DND-41 (cell line): ENCODE measurements around the gene MFAP2.

Experiments
- ATAC-seq: fragments of 200-7000 bp; cut with Tn5 transposase; 3 replicates; pipeline ENCODE4 v1.9.1; 2021; ENCODE audit warnings: low read depth; ENCODE audit not compliant: insufficient read depth
- DNase-seq: peaks from one replicate; pipeline ENCODE4 v3.0.0-alpha.2; 2020
- H2AFZ ChIP-seq: 2 replicates; pipeline ENCODE4 v1.6.0; 2012; ENCODE audit warnings: low read depth, low read length
- H3K27ac ChIP-seq: 2 replicates; pipeline ENCODE4 v1.5.1; 2012; ENCODE audit warnings: low read length, inconsistent platforms
- H3K27me3 ChIP-seq: fragments of 200-600 bp; sonication (generic); 2 replicates; pipeline ENCODE4 v1.6.0; 2012; ENCODE audit warnings: low read length, mild to moderate bottlenecking, inconsistent platforms; ENCODE audit not compliant: insufficient read depth, poor library complexity
- H3K36me3 ChIP-seq: 2 replicates; pipeline ENCODE4 v1.5.1; 2012; ENCODE audit warnings: low read length, inconsistent platforms; ENCODE audit not compliant: insufficient read depth
- H3K4me1 ChIP-seq: 2 replicates; pipeline ENCODE4 v1.5.1; 2012; ENCODE audit warnings: mild to moderate bottlenecking, low read length; ENCODE audit not compliant: insufficient read depth
- H3K4me2 ChIP-seq: 2 replicates; pipeline ENCODE4 v1.6.0; 2012; ENCODE audit warnings: mild to moderate bottlenecking, moderate library complexity, low read length, inconsistent platforms; ENCODE audit not compliant: insufficient read depth
- H3K4me3 ChIP-seq, 2 experiments: fragments of 200-600 bp in 1 of 2; shearing (Covaris generic) in 1 of 2; 2 replicates each; pipeline ENCODE4 v1.5.1; 2012 to 2016; ENCODE audit warnings: inconsistent platforms in 2 of 2, low read length in 2 of 2, mild to moderate bottlenecking in 2 of 2, low read depth in 1 of 2, moderate library complexity in 1 of 2
- H3K79me2 ChIP-seq: 2 replicates; pipeline ENCODE4 v1.6.0; 2012; ENCODE audit warnings: low read length, inconsistent platforms; ENCODE audit not compliant: insufficient read depth
- H3K9ac ChIP-seq: 2 replicates; pipeline ENCODE4 v1.6.0; 2012; ENCODE audit warnings: low read depth, mild to moderate bottlenecking, inconsistent platforms, low read length, moderate library complexity
- H3K9me3 ChIP-seq: 2 replicates; pipeline ENCODE4 v1.5.1; 2012; ENCODE audit warnings: low read length, moderate library complexity, mild to moderate bottlenecking, inconsistent platforms; ENCODE audit not compliant: insufficient read depth, severe bottlenecking
- H4K20me1 ChIP-seq: 2 replicates; pipeline ENCODE4 v1.6.0; 2012; ENCODE audit warnings: low read length; ENCODE audit not compliant: insufficient read depth
- EZH2 ChIP-seq: IDR thresholded peaks from 3 replicates; pipeline ENCODE4 v1.6.1; 2012; ENCODE audit warnings: borderline replicate concordance, low read depth, mild to moderate bottlenecking, moderate library complexity, low read length, inconsistent platforms; ENCODE audit not compliant: severe bottlenecking
- TF ChIP-seq, protein P1 (sequence below): IDR thresholded peaks from 2 replicates; pipeline ENCODE4 v1.5.1; 2012; ENCODE audit warnings: borderline replicate concordance, low read length, moderate library complexity, mild to moderate bottlenecking; ENCODE audit not compliant: poor library complexity, severe bottlenecking; ENCODE audit errors: extremely low read depth

MFAP2 gene

DNA sequence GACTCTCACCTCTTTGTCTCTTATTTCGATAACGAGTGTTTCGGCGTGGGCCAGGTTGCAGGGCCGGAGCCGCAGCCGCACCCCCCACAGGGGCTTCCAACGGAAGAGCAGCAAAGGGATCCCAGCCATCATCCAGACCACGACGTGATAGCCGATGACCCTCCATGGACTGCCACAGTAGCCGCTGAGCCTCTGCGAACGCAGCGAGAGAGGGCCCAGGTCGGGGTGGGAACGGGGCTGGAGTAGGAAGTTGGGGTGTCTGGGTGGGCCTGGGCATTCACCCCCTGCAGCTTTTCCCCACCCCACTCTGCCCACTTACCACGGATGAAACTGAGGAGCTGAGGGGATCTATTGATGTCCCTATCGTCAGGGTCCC is 24.9 kb upstream of the MFAP2 start:
- Histone ChIP-seq H4K20me1 (peaks cover 9% of the 10 kb centered on the region; the same call in 1 of the 2 replicates), H2AFZ (no peak overlapping the region), H3K9ac (no peak overlapping the region), H3K4me3 (no peak overlapping the region), H3K4me1 (peaks cover 6% of the 10 kb centered on the region), H3K36me3 (peaks cover 43% of the 10 kb centered on the region), H3K79me2 (peaks cover 3% of the 10 kb centered on the region; the same call in 1 of the 2 replicates), H3K4me2 (no peak overlapping the region), H3K27me3 (no peaks in the 10 kb centered on the region), H3K27ac (no peak overlapping the region), H3K9me3 (no peaks in the 10 kb centered on the region)
- TF ChIP-seq EZH2, result no peak
- TF ChIP-seq, protein P1, sequence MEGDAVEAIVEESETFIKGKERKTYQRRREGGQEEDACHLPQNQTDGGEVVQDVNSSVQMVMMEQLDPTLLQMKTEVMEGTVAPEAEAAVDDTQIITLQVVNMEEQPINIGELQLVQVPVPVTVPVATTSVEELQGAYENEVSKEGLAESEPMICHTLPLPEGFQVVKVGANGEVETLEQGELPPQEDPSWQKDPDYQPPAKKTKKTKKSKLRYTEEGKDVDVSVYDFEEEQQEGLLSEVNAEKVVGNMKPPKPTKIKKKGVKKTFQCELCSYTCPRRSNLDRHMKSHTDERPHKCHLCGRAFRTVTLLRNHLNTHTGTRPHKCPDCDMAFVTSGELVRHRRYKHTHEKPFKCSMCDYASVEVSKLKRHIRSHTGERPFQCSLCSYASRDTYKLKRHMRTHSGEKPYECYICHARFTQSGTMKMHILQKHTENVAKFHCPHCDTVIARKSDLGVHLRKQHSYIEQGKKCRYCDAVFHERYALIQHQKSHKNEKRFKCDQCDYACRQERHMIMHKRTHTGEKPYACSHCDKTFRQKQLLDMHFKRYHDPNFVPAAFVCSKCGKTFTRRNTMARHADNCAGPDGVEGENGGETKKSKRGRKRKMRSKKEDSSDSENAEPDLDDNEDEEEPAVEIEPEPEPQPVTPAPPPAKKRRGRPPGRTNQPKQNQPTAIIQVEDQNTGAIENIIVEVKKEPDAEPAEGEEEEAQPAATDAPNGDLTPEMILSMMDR, result no peak
- DNase-seq (no peak), ATAC-seq (no peak)

DNA sequence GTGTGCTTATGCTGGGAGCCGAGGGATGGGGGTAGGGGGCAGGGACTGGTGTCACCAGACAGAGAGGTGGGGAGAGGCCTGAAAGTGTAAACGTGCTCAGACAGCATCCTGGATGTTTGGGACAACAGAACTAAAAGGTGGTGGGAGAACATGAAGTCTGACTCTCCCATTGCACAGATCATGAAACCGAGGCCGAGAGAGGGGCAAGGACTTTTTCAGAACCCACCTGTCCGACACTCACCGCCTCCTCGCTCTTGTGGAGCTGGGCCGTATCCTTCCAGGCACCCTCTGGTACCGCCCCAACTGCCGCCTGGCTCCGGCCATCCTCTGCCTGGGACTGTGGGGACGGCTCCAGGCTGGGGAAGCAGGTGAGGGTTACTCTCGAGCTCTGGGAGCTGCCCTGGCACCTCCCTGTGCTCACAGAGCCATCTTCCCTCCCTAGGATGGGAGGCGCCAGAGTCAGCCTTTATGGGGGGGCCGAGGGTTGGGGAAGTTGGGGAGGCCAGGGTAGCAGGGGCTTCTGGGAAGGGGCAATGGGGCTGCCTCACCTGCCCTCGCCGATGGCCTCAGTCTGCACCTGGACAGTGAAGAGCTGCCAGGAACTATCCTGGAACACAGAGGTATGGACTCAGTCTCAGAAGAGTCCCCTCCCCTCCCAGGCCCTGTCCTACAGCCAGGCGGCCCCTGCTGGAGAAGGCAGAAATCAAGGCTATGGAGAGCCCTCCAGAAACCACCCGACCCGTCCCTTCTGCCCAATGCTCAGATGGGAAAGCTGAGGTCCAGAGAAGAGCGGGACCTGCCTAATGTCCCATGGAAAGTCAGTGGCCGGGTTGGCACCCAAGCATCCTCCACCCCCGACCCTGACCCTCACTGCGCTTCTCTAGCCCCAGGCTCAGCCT is 24.3 kb upstream of the MFAP2 start:
- H3K4me1 ChIP-seq, result 0 out of 2 replicates have a peak, but pooled peaks cover 3% of the 10 kb centered on the region
- H3K27me3 ChIP-seq, result no peaks in the 10 kb centered on the region
- no peak overlapping the region for H3K27ac ChIP-seq
- H3K4me3 ChIP-seq, result no peak overlapping the region
- peaks cover 46% of the 10 kb centered on the region for H3K36me3 ChIP-seq
- peaks cover 9% of the 10 kb centered on the region; the same call in 1 of the 2 replicates for H4K20me1 ChIP-seq
- no peaks in the 10 kb centered on the region for H3K9me3 ChIP-seq
- TF ChIP-seq, protein P1, result no peak
- no peak for TF ChIP-seq EZH2
- no peak; the same call in 2 of the 3 replicates for ATAC-seq
- H2AFZ ChIP-seq, result no peak overlapping the region
- no peak overlapping the region for H3K9ac ChIP-seq
- H3K79me2 ChIP-seq, result peaks cover 3% of the 10 kb centered on the region; the same call in 1 of the 2 replicates
- no peak overlapping the region for H3K4me2 ChIP-seq
- DNase-seq, result no peak

DNA sequence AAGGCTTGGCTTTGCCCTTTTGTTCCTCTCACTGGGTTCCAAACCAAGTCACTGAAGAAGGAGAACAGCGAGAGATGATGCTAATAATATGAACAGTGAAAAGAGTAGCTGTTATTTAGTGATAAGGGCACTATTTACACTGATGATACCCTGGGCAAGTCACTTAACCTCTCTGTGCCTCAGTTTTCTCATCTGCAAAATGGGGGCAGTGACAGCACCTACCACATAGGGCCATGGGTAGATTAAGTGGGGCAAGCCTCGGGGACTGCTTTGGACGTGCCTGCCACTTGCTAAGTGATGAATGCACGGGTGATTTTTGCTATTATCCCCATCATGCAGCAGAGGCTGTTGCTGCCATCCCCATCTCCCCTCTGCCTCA is 22.1 kb upstream of the MFAP2 start:
- Histone ChIP-seq H3K9me3 (no peaks in the 10 kb centered on the region), H4K20me1 (peaks cover 6% of the 10 kb centered on the region; the same call in 1 of the 2 replicates), H3K27me3 (no peaks in the 10 kb centered on the region), H3K79me2 (no peaks in the 10 kb centered on the region), H2AFZ (no peak overlapping the region), H3K36me3 (peaks cover 50% of the 10 kb centered on the region), H3K4me2 (no peak overlapping the region), H3K4me3 (no peak overlapping the region), H3K9ac (no peak overlapping the region), H3K27ac (no peak overlapping the region), H3K4me1 (no peaks in the 10 kb centered on the region)
- TF ChIP-seq EZH2, result no peak
- TF ChIP-seq, protein P1, result no peak
- DNase-seq (no peak), ATAC-seq (no peak)
